Measurements from ENCODE around the gene ENTPD8. TPM values are rescaled to one million over a fixed set of nuclear protein-coding genes. Genes with fewer than 3 reads are reported as not detected.

The ENTPD8 gene
- total RNA-seq, 2 experiments from 2014 or later = not detected

- no peak for TF ChIP-seq CTCF (conservative IDR thresholded peaks at IDR 0.05; ENCODE audit: low read length)
- no peak for TF ChIP-seq EZH2phosphoT487 (IDR thresholded peaks at IDR 0.05; ENCODE audit: borderline replicate concordance, low read depth, low read length)
- H2AFZ ChIP-seq (ENCODE audit: low read length) = no peak overlapping the region
- DNase-seq (ENCODE audit: low spot score) = no peak
These were observed 24.7 kb upstream of the ENTPD8 start for GRCh38 chr9:137465720-137466388.

GRCh38 chr9:137465000-137465719 is 24.0 kb upstream of the ENTPD8 start:
- no peaks in the 10 kb centered on the region for H3K79me2 ChIP-seq (ENCODE audit: insufficient read depth, low read depth, low read length)
- ChIA-PET POLR2A (no interaction called here), CTCF (ENCODE audit: unreplicated experiment) (no interaction called here)
- intact Hi-C loops (cut with micrococcal nuclease; ENCODE audit: unreplicated experiment) = no loop called here
- no peaks in the 10 kb centered on the region for H4K20me1 ChIP-seq (ENCODE audit: insufficient read depth, low read length)
- no peak for TF ChIP-seq CTCF (conservative IDR thresholded peaks at IDR 0.05; ENCODE audit: low read length)
- no peak for TF ChIP-seq EZH2phosphoT487 (IDR thresholded peaks at IDR 0.05; ENCODE audit: borderline replicate concordance, low read depth, low read length)
- H3K27ac ChIP-seq (ENCODE audit: low read depth, low read length, poor library complexity, severe bottlenecking) = no peak overlapping the region
- DNase-seq (ENCODE audit: low spot score) = no peak
- no peak overlapping the region for H2AFZ ChIP-seq (ENCODE audit: low read length)
- no peaks in the 10 kb centered on the region for H3K9me2 ChIP-seq (ENCODE audit: insufficient read depth, low read length)
- peaks cover 20% of the 10 kb centered on the region for H3K4me1 ChIP-seq (ENCODE audit: insufficient read depth, low read length, poor library complexity, severe bottlenecking)
- H3K4me3 ChIP-seq (ENCODE audit: low read depth, low read length, poor library complexity, severe bottlenecking) = no peak overlapping the region
- H3K4me2 ChIP-seq (ENCODE audit: low read length) = no peak overlapping the region
- no TSS peak for BruUV-seq (replicated peaks)
- H3K9me3 ChIP-seq (ENCODE audit: low read length) = no peaks in the 10 kb centered on the region
- H3K36me3 ChIP-seq (ENCODE audit: insufficient read depth, low read length) = no peaks in the 10 kb centered on the region

More at GRCh38 chr9:137465720-137466388, 24.7 kb upstream of the ENTPD8 start:
- Histone ChIP-seq H3K27ac (ENCODE audit: low read depth, low read length, poor library complexity, severe bottlenecking) (no peak overlapping the region), H3K9me2 (ENCODE audit: insufficient read depth, low read length) (no peaks in the 10 kb centered on the region), H3K4me1 (ENCODE audit: insufficient read depth, low read length, poor library complexity, severe bottlenecking) (peaks cover 21% of the 10 kb centered on the region), H4K20me1 (ENCODE audit: insufficient read depth, low read length) (no peaks in the 10 kb centered on the region), H3K79me2 (ENCODE audit: insufficient read depth, low read depth, low read length) (no peaks in the 10 kb centered on the region), H3K36me3 (ENCODE audit: insufficient read depth, low read length) (no peaks in the 10 kb centered on the region), H3K9me3 (ENCODE audit: low read length) (no peaks in the 10 kb centered on the region), H3K4me3 (ENCODE audit: low read depth, low read length, poor library complexity, severe bottlenecking) (no peak overlapping the region), H3K4me2 (ENCODE audit: low read length) (no peak overlapping the region)
- ChIA-PET POLR2A (no interaction called here), CTCF (ENCODE audit: unreplicated experiment) (no interaction called here)
- intact Hi-C loops (cut with micrococcal nuclease; ENCODE audit: unreplicated experiment) = no loop called here
- BruUV-seq (replicated peaks) = no TSS peak
